Stimulated activated CD4-positive, alpha-beta T cell treated with anti-CD3 and anti-CD28 coated beads, Interleukin-1b, Interleukin-23, amount 100 ng/mL, for 24 hours (primary cell): Measurements from ENCODE around the gene SSTR5.
"Not testable (repeated sequence)": the region's sequence is repeated elsewhere in the genome, so short reads cannot be mapped to it uniquely, and the experiment has no call there.

Experiments
- DNase-seq, 4 experiments: peaks; one replicate each; pipeline ENCODE4 v3.0.0-alpha.2; 2020; ENCODE audit warnings: low read depth in 4 of 4, low spot score in 1 of 4

SSTR5 gene

GRCh38 chr16:1090620-1091587 lies 18.4 kb downstream of the SSTR5 start:
- no peak for DNase-seq

GRCh38 chr16:1091992-1092552 lies 19.5 kb downstream of the SSTR5 start:
- no peak for DNase-seq

- not testable (repeated sequence) for DNase-seq
These were observed 20.2 kb downstream of the SSTR5 start for GRCh38 chr16:1092685-1093283.

- no peak for DNase-seq
These were observed 21.0 kb downstream of the SSTR5 start for GRCh38 chr16:1093284-1094123.

- DNase-seq, result no peak
These were observed 21.6 kb downstream of the SSTR5 start for GRCh38 chr16:1094124-1094479.

GRCh38 chr16:1094601-1095449 lies 22.3 kb downstream of the SSTR5 start:
- DNase-seq, result no peak

GRCh38 chr16:1095450-1096168 lies 23.1 kb downstream of the SSTR5 start:
- no peak for DNase-seq

- no peak for DNase-seq
These were observed 23.9 kb downstream of the SSTR5 start, which contains the start of gene C1QTNF8 for GRCh38 chr16:1096169-1097082. Gene C1QTNF8 (minus strand): TSS chr16:1096244. CDS start chr16:1094922, 1,322 bp downstream.

GRCh38 chr16:1097156-1097555 lies 24.6 kb downstream of the SSTR5 start:
- no peak for DNase-seq

- DNase-seq, result no peak
These were observed 25.3 kb downstream of the SSTR5 start for GRCh38 chr16:1097800-1098199.

GRCh38 chr16:1098266-1098991 lies 25.9 kb downstream of the SSTR5 start:
- DNase-seq, result no peak

- no peak for DNase-seq
These were observed 26.9 kb downstream of the SSTR5 start for GRCh38 chr16:1099189-1100083.

GRCh38 chr16:1100084-1100800 lies 27.7 kb downstream of the SSTR5 start:
- DNase-seq, result no peak

GRCh38 chr16:1101133-1101532 lies 28.6 kb downstream of the SSTR5 start:
- no peak for DNase-seq

GRCh38 chr16:1101573-1102332 lies 29.2 kb downstream of the SSTR5 start:
- DNase-seq, result no peak

- DNase-seq, result no peak
These were observed 29.8 kb downstream of the SSTR5 start for GRCh38 chr16:1102333-1102700.
